OCI-LY1 (cell line): ENCODE results near the gene STK32B.

Experiments used
- H2AFZ ChIP-seq: fragments of 200-600 bp; sonication (generic), shearing (Covaris generic); 2 replicates; pipeline ENCODE4 v1.6.0; 2014; ENCODE audit warnings: antibody characterized with exemption, mild to moderate bottlenecking, low read length
- H3F3A ChIP-seq: fragments of 200-600 bp; sonication (generic), shearing (Covaris generic); 2 replicates; pipeline ENCODE4 v1.6.0; 2014; ENCODE audit warnings: mild to moderate bottlenecking, antibody characterized with exemption, low read length, moderate library complexity; ENCODE audit not compliant: insufficient read depth
- H3K27ac ChIP-seq: fragments of 200-600 bp; sonication (generic); 2 replicates; pipeline ENCODE4 v1.5.1; 2014; ENCODE audit warnings: low read length, mixed run types, mild to moderate bottlenecking, low read depth; ENCODE audit not compliant: poor library complexity, severe bottlenecking
- H3K27me3 ChIP-seq: fragments of 200-600 bp; sonication (generic); 2 replicates; pipeline ENCODE4 v1.6.0; 2014; ENCODE audit warnings: antibody characterized with exemption, mild to moderate bottlenecking, low read length, moderate library complexity; ENCODE audit not compliant: insufficient read depth
- H3K36me3 ChIP-seq: fragments of 200-600 bp; sonication (generic); 2 replicates; pipeline ENCODE4 v1.6.1; 2014; ENCODE audit warnings: mild to moderate bottlenecking, antibody characterized with exemption, low read length, moderate library complexity, mixed read lengths; ENCODE audit not compliant: insufficient read depth
- H3K4me1 ChIP-seq: fragments of 200-600 bp; sonication (generic); 2 replicates; pipeline ENCODE4 v1.5.1; 2014; ENCODE audit warnings: mild to moderate bottlenecking, low read length, moderate library complexity; ENCODE audit not compliant: insufficient read depth, severe bottlenecking
- H3K4me2 ChIP-seq: fragments of 200-600 bp; sonication (generic), shearing (Covaris generic); 2 replicates; pipeline ENCODE4 v1.6.1; 2014; ENCODE audit warnings: low read length
- H3K4me3 ChIP-seq: fragments of 200-600 bp; sonication (generic); 2 replicates; pipeline ENCODE4 v1.5.1; 2014; ENCODE audit warnings: low read length, low read depth, mild to moderate bottlenecking, mixed read lengths; ENCODE audit not compliant: poor library complexity, severe bottlenecking
- H3K79me2 ChIP-seq: fragments of 200-600 bp; shearing (Covaris generic); 2 replicates; pipeline ENCODE4 v1.6.1; 2016; ENCODE audit warnings: mixed run types, low read length, mixed read lengths; ENCODE audit not compliant: insufficient read depth
- H3K9ac ChIP-seq: fragments of 200-600 bp; sonication (generic), shearing (Covaris generic); 2 replicates; pipeline ENCODE4 v1.6.1; 2014; ENCODE audit warnings: mild to moderate bottlenecking, low read length, mixed read lengths
- H3K9me2 ChIP-seq: fragments of 200-600 bp; sonication (generic), shearing (Covaris generic); 2 replicates; pipeline ENCODE4 v1.6.1; 2014; ENCODE audit warnings: low read depth, mild to moderate bottlenecking, low read length, mixed read lengths
- H3K9me3 ChIP-seq: fragments of 200-600 bp; shearing (Covaris generic); 2 replicates; pipeline ENCODE4 v1.6.1; 2014; ENCODE audit warnings: low read length, mixed read lengths
- H4K20me1 ChIP-seq: fragments of 200-600 bp; sonication (generic), shearing (Covaris generic); 2 replicates; pipeline ENCODE4 v1.6.0; 2016; ENCODE audit warnings: mild to moderate bottlenecking, low read length; ENCODE audit not compliant: insufficient read depth
- EZH2 ChIP-seq: fragments of 200-600 bp; sonication (generic), shearing (Covaris generic); IDR thresholded peaks from 2 replicates; pipeline ENCODE4 v1.8.0; 2017; ENCODE audit warnings: borderline replicate concordance, mixed run types, mild to moderate bottlenecking, antibody characterized with exemption, low read length, moderate library complexity, mixed read lengths
- TF ChIP-seq, protein P1 (sequence below): fragments of 200-600 bp; sonication (generic), shearing (Covaris generic); IDR thresholded peaks from 2 replicates; pipeline ENCODE4 v1.5.1; 2017; ENCODE audit warnings: mild to moderate bottlenecking, antibody characterized with exemption, low read length, moderate library complexity, mixed read lengths

The STK32B gene

DNA sequence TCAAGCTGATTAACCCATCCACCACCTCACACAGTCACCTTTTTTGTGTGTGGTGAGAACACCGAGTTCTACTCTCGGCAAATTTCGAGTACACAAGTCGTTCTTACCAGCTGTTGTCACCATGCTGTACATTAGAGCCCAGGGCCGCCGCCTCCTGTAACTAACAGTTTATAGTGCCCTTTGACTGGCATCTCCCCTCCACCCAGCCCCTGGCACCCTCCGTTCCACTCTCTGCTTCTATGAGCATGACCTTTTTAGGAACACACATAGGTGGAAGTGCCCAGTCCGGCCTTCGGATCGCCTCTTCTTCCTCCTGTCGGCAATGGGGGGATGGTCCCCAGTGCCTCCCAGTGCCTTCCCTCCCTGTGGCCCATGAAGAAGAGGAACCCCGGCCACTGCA is 141.4 kb downstream of the STK32B start:
- Histone ChIP-seq H3K4me1 (peaks cover 29% of the 10 kb centered on the region), H3K9ac (no peak overlapping the region), H3K27me3 (no peaks in the 10 kb centered on the region), H3K9me2 (no peaks in the 10 kb centered on the region), H3K79me2 (no peaks in the 10 kb centered on the region), H2AFZ (no peak overlapping the region), H3K9me3 (no peaks in the 10 kb centered on the region), H3K4me3 (no peak overlapping the region), H3F3A (no peaks in the 10 kb centered on the region), H4K20me1 (no peaks in the 10 kb centered on the region), H3K4me2 (no peak overlapping the region), H3K27ac (peak overlapping the region; percentile 17), H3K36me3 (no peaks in the 10 kb centered on the region)
- no peak for TF ChIP-seq EZH2

DNA sequence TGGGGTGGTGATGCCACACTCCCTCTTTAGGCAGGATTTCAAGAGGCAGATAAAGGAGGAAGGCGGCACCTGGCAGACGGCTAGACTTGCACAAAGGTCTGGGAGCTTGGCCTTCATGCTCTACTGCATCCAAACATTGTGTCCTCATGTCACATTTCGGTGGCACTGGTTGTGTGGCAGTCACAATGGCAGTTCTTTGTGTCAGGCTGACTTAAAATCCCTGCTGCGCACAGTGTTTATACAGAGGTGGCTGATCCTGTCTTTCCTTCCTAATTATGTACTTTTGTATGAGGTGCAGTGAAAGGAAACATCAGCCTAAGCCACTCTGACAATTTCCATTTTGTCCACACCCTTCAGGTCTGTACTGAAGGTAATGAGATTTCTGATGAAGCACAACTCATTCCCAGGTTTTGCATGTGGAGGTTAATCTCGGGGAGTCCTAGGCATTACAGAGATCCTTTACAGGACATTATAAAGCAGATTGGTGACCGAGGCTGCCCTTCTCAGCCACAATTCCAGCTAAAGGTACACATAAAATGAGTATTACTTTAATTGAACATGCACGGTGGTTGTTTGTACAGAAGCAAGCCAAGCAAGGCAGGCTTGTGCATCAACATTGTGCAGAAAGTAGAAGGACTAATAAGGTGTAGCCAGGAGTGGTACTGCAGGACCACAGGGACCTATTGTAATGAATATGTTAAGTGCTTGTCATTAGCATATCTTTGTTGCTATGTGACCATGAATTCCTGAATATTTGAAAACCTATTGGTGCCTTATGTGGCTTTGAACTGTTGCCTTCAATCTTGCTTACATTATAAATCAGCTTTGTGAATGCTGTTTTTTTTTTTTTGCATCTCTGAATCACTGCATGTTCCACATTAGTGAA is 147.6 kb downstream of the STK32B start:
- no peak overlapping the region for H3K9ac ChIP-seq
- H3K27ac ChIP-seq: no peak overlapping the region
- no peak overlapping the region for H2AFZ ChIP-seq
- no peaks in the 10 kb centered on the region for H3F3A ChIP-seq
- TF ChIP-seq, protein P1, sequence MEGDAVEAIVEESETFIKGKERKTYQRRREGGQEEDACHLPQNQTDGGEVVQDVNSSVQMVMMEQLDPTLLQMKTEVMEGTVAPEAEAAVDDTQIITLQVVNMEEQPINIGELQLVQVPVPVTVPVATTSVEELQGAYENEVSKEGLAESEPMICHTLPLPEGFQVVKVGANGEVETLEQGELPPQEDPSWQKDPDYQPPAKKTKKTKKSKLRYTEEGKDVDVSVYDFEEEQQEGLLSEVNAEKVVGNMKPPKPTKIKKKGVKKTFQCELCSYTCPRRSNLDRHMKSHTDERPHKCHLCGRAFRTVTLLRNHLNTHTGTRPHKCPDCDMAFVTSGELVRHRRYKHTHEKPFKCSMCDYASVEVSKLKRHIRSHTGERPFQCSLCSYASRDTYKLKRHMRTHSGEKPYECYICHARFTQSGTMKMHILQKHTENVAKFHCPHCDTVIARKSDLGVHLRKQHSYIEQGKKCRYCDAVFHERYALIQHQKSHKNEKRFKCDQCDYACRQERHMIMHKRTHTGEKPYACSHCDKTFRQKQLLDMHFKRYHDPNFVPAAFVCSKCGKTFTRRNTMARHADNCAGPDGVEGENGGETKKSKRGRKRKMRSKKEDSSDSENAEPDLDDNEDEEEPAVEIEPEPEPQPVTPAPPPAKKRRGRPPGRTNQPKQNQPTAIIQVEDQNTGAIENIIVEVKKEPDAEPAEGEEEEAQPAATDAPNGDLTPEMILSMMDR: no peak
- TF ChIP-seq EZH2: no peak
- H3K4me2 ChIP-seq: no peak overlapping the region
- no peaks in the 10 kb centered on the region for H4K20me1 ChIP-seq
- H3K27me3 ChIP-seq: no peaks in the 10 kb centered on the region
- H3K36me3 ChIP-seq: no peaks in the 10 kb centered on the region
- no peaks in the 10 kb centered on the region for H3K9me3 ChIP-seq
- no peak overlapping the region for H3K4me3 ChIP-seq
- H3K4me1 ChIP-seq: peaks cover 19% of the 10 kb centered on the region
- H3K9me2 ChIP-seq: no peaks in the 10 kb centered on the region
- H3K79me2 ChIP-seq: no peaks in the 10 kb centered on the region

DNA sequence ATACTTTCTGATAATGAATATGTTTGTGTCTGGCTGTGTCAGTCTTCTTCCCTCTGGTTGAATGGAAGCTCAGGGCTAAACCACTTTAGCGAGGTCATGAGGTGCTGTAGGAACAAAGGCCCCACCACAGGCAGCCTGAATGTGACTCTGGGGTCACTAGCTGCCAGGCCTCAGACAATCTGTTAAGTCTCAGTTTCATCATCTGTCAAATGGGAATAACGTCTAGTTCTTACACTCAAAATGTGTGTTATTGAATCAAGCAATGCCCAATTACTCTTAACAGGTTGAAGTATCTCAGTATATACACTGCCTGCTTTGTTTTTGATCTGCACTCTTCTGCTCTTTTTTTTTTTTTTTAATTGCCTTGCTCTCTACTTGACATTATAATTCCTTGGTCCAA is 148.6 kb downstream of the STK32B start:
- Histone ChIP-seq H3K4me1 (peaks cover 19% of the 10 kb centered on the region), H4K20me1 (no peaks in the 10 kb centered on the region), H3F3A (no peaks in the 10 kb centered on the region), H2AFZ (no peak overlapping the region), H3K4me2 (no peak overlapping the region), H3K9me3 (no peaks in the 10 kb centered on the region), H3K36me3 (no peaks in the 10 kb centered on the region), H3K27ac (no peak overlapping the region), H3K9ac (no peak overlapping the region), H3K9me2 (no peaks in the 10 kb centered on the region), H3K27me3 (no peaks in the 10 kb centered on the region), H3K79me2 (no peaks in the 10 kb centered on the region), H3K4me3 (no peak overlapping the region)
- TF ChIP-seq, protein P1: no peak
- TF ChIP-seq EZH2: no peak

DNA sequence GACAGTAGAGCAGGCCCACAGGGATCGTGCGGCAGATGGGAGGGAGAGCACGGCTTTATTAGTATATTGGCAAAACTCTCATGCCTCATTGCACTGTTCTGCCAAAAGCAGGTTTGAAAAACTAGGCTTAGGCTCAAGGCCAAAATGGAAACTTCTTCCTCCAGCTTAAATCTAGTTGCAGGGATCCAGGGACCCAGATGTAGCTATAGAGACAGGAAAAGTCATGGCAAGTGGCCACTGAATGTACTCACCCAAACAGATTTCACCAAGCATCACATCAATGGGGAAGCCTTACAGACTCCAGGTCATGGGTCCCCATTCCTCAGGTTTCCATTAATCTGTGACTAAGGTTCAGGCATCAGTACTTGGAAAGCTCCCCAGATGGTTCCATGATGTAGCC is 149.2 kb downstream of the STK32B start:
- no peak overlapping the region for H3K4me2 ChIP-seq
- H3K9me3 ChIP-seq: no peaks in the 10 kb centered on the region
- no peaks in the 10 kb centered on the region for H3K27me3 ChIP-seq
- no peak overlapping the region for H3K4me3 ChIP-seq
- H3K36me3 ChIP-seq: no peaks in the 10 kb centered on the region
- H4K20me1 ChIP-seq: no peaks in the 10 kb centered on the region
- TF ChIP-seq, protein P1: no peak
- no peak for TF ChIP-seq EZH2
- H3K27ac ChIP-seq: no peak overlapping the region
- no peaks in the 10 kb centered on the region for H3K9me2 ChIP-seq
- peaks cover 19% of the 10 kb centered on the region for H3K4me1 ChIP-seq
- H3K79me2 ChIP-seq: no peaks in the 10 kb centered on the region
- no peaks in the 10 kb centered on the region for H3F3A ChIP-seq
- H3K9ac ChIP-seq: no peak overlapping the region
- H2AFZ ChIP-seq: no peak overlapping the region
